Mesendoderm (in vitro differentiated cells): Measurements from ENCODE around the gene ORAI2. TPM values are rescaled to one million over a fixed set of nuclear protein-coding genes. Genes with fewer than 3 reads are reported as not detected.
"Not testable (repeated sequence)": the region's sequence is repeated elsewhere in the genome, so short reads cannot be mapped to it uniquely, and the experiment has no call there.

ENCODE experiments used
- DNase-seq: peaks from one replicate; pipeline ENCODE4 v3.0.0; 2013
- H2AK5ac ChIP-seq: 2 replicates; pipeline ENCODE4 v1.6.1; 2013; ENCODE audit warnings: low read length, inconsistent platforms
- H2BK120ac ChIP-seq: 2 replicates; pipeline ENCODE4 v1.6.1; 2013; ENCODE audit warnings: low read depth, mild to moderate bottlenecking, low read length, moderate library complexity, mixed read lengths
- H2BK15ac ChIP-seq: replicated peaks from 2 replicates; pipeline ENCODE4 v1.6.1; 2013; ENCODE audit warnings: low read depth, mild to moderate bottlenecking, moderate library complexity
- H2BK5ac ChIP-seq: 2 replicates; pipeline ENCODE4 v1.6.1; 2013; ENCODE audit warnings: low read length, inconsistent platforms
- H3K18ac ChIP-seq: 2 replicates; pipeline ENCODE4 v1.6.1; 2013; ENCODE audit warnings: mild to moderate bottlenecking, low read length, mixed read lengths
- H3K23ac ChIP-seq: one replicate; pipeline ENCODE4 v1.6.1; 2013; ENCODE audit warnings: low read length
- H3K27ac ChIP-seq: 2 replicates; pipeline ENCODE4 v1.5.1; 2013; ENCODE audit warnings: low read depth, mild to moderate bottlenecking, inconsistent platforms, low read length, moderate library complexity
- H3K27me3 ChIP-seq: 2 replicates; pipeline ENCODE4 v1.6.1; 2013; ENCODE audit warnings: low read length, control low read depth, mild to moderate bottlenecking, inconsistent platforms; ENCODE audit not compliant: insufficient read depth, poor library complexity
- H3K36me3 ChIP-seq: 2 replicates; pipeline ENCODE4 v1.6.1; 2013; ENCODE audit warnings: low read length, inconsistent platforms; ENCODE audit not compliant: control insufficient read depth, insufficient read depth
- H3K4ac ChIP-seq: one replicate; pipeline ENCODE4 v1.6.1; 2013; ENCODE audit warnings: low read depth, mild to moderate bottlenecking, low read length, moderate library complexity
- H3K4me1 ChIP-seq: 2 replicates; pipeline ENCODE4 v1.6.1; 2013; ENCODE audit warnings: low read depth, low read length, inconsistent platforms; ENCODE audit not compliant: control insufficient read depth
- H3K4me2 ChIP-seq: 2 replicates; pipeline ENCODE4 v1.6.1; 2013; ENCODE audit warnings: low read length
- H3K4me3 ChIP-seq: 2 replicates; pipeline ENCODE4 v1.5.1; 2013; ENCODE audit warnings: mild to moderate bottlenecking, low read length
- H3K56ac ChIP-seq: one replicate; pipeline ENCODE4 v1.6.1; 2013; ENCODE audit warnings: low read length
- H3K79me1 ChIP-seq: 2 replicates; pipeline ENCODE4 v1.6.1; 2013; ENCODE audit warnings: low read length, inconsistent platforms
- H3K79me2 ChIP-seq: 2 replicates; pipeline ENCODE4 v1.6.1; 2013; ENCODE audit warnings: mild to moderate bottlenecking, low read length; ENCODE audit not compliant: control insufficient read depth, insufficient read depth
- H3K9ac ChIP-seq: 2 replicates; pipeline ENCODE4 v1.6.1; 2013; ENCODE audit warnings: low read length, inconsistent platforms
- H4K5ac ChIP-seq: one replicate; pipeline ENCODE4 v1.6.1; 2013; ENCODE audit warnings: low read length
- H4K8ac ChIP-seq: one replicate; pipeline ENCODE4 v1.6.1; 2013; ENCODE audit warnings: low read depth, mild to moderate bottlenecking, control low read depth, low read length, moderate library complexity
- WGBS: extraction: QIAGEN DNeasy Blood & Tissue Kit; methylation state at CpG from one replicate; pipeline ENCODE4 v1.1.7; 2013; ENCODE audit warnings: low lambda C conversion rate, missing lambda C conversion rate; ENCODE audit not compliant: insufficient coverage; ENCODE audit errors: extremely low coverage; 5-methylcytosine and 5-hydroxymethylcytosine counted together
- small RNA-seq: library from polyadenylated mRNA; stranded (forward); fragments of <200 nt; extraction: miRNeasy Mini kit (QIAGEN cat#:217004); gene quantifications from one replicate; pipeline ENCODE3, GENCODE V24; 2013; ENCODE audit not compliant: insufficient read depth

The ORAI2 gene

GRCh38 chr7:102505298-102506185 is 72.2 kb downstream of the ORAI2 start:
- H3K27ac ChIP-seq, H3K18ac ChIP-seq, H2AK5ac ChIP-seq, H3K79me1 ChIP-seq, H3K4me3 ChIP-seq, H3K23ac ChIP-seq, H3K56ac ChIP-seq, H2BK120ac ChIP-seq, H3K27me3 ChIP-seq, H2BK5ac ChIP-seq, H3K4me1 ChIP-seq, DNase-seq, H4K5ac ChIP-seq, H3K36me3 ChIP-seq, H2BK15ac ChIP-seq, H3K9ac ChIP-seq, H3K4me2 ChIP-seq, H4K8ac ChIP-seq, H3K79me2 ChIP-seq, H3K4ac ChIP-seq: not testable (repeated sequence)
- WGBS = no CpG with 5 or more reads among the region's 24 CpGs

Small RNA genes lying within 50 kb of the gene (small RNA-seq; reads per million reads assigned to genes)
- gene MIR548O = not detected
